ENCODE data around the gene KIAA0232. TPM values are rescaled to one million over a fixed set of nuclear protein-coding genes. Genes with fewer than 3 reads are reported as not detected.

KIAA0232 gene
- total and polyA plus RNA-seq, 9 of the 15 experiments (the other 6 are each of a cell fraction or from before 2014, with no cell fraction given), result 3.5 to 17.4 (median 13.0) TPM

DNA sequence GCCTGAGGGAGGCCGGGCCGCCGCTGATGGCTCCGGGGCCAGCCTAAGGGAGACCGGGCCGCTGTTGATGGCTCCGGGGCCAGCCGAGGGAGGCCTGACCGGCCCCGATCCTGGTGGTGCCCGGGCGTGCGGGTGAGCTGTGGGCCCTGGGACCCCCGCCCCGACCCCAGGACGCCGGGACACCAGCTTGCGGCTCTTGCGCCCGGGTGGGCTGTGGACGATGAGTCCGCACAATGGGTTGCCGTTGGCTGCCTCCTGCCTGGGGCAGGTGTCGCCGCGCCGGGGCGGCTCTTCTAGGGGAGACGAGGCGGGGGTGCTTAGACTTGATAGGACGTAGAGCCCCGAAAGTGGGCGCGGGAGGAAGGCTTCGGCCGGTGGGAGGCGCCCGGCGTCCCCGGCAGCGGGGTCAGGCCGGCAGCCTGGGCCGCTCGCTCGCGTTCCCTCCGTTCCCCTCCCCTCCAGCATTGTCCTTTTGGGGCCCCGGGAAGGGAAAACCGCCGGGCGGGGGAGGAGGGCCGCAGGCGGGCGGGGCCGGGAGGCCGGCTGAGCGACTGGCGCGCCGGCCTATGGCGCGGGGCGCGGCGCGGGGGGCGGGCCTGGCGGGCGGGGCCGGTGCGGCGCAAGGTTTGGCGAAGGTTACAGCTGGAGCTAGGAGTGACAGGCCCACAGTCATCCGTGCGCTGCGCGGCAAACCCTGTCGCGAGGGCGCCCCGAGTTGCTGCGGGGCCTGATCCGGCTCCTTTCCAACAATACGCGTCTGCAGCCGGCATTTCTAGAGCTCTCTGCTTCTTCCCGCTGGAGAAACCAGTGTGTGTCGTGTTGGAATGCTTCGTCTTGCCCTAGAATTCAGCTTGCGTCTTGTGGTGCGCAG is 819 bp downstream of the KIAA0232 start (continued):
- TF ChIP-seq, protein P1, sequence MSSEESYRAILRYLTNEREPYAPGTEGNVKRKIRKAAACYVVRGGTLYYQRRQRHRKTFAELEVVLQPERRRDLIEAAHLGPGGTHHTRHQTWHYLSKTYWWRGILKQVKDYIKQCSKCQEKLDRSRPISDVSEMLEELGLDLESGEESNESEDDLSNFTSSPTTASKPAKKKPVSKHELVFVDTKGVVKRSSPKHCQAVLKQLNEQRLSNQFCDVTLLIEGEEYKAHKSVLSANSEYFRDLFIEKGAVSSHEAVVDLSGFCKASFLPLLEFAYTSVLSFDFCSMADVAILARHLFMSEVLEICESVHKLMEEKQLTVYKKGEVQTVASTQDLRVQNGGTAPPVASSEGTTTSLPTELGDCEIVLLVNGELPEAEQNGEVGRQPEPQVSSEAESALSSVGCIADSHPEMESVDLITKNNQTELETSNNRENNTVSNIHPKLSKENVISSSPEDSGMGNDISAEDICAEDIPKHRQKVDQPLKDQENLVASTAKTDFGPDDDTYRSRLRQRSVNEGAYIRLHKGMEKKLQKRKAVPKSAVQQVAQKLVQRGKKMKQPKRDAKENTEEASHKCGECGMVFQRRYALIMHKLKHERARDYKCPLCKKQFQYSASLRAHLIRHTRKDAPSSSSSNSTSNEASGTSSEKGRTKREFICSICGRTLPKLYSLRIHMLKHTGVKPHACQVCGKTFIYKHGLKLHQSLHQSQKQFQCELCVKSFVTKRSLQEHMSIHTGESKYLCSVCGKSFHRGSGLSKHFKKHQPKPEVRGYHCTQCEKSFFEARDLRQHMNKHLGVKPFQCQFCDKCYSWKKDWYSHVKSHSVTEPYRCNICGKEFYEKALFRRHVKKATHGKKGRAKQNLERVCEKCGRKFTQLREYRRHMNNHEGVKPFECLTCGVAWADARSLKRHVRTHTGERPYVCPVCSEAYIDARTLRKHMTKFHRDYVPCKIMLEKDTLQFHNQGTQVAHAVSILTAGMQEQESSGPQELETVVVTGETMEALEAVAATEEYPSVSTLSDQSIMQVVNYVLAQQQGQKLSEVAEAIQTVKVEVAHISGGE (CRISPR knock-in tag; IDR thresholded peaks at IDR 0.05), result no peak
- peak; percentile 34; the same call in 1 of the 2 replicates for TF ChIP-seq NCOR1 (IDR thresholded peaks at IDR 0.05)
- no peak for TF ChIP-seq ZBED1 (IDR thresholded peaks at IDR 0.05)
- no peak for TF ChIP-seq ZEB2 (IDR thresholded peaks at IDR 0.05)
- TF ChIP-seq ZNF75A (CRISPR knock-in tag; IDR thresholded peaks at IDR 0.05), result no peak
- TF ChIP-seq, protein P2, sequence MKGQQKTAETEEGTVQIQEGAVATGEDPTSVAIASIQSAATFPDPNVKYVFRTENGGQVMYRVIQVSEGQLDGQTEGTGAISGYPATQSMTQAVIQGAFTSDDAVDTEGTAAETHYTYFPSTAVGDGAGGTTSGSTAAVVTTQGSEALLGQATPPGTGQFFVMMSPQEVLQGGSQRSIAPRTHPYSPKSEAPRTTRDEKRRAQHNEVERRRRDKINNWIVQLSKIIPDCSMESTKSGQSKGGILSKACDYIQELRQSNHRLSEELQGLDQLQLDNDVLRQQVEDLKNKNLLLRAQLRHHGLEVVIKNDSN (CRISPR knock-in tag; IDR thresholded peaks at IDR 0.05), result no peak
- TF ChIP-seq, protein P3, sequence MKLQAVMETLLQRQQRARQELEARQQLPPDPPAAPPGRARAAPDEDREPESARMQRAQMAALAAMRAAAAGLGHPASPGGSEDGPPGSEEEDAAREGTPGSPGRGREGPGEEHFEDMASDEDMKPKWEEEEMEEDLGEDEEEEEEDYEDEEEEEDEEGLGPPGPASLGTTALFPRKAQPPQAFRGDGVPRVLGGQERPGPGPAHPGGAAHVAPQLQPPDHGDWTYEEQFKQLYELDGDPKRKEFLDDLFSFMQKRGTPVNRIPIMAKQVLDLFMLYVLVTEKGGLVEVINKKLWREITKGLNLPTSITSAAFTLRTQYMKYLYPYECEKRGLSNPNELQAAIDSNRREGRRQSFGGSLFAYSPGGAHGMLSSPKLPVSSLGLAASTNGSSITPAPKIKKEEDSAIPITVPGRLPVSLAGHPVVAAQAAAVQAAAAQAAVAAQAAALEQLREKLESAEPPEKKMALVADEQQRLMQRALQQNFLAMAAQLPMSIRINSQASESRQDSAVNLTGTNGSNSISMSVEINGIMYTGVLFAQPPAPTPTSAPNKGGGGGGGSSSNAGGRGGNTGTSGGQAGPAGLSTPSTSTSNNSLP (IDR thresholded peaks at IDR 0.05; ENCODE audit: borderline replicate concordance, low read depth, low read length), result no peak
- TF ChIP-seq FUS (optimal IDR thresholded peaks at IDR 0.05; ENCODE audit: low read depth, low read length), result peak; percentile 19
- TF ChIP-seq HEY1 (CRISPR knock-in tag; IDR thresholded peaks at IDR 0.05; ENCODE audit: borderline replicate concordance), result no peak
- no peak for TF ChIP-seq GATA2 (CRISPR knock-in tag; IDR thresholded peaks at IDR 0.05)
- no peak for TF ChIP-seq CBFB (CRISPR knock-in tag; IDR thresholded peaks at IDR 0.05)
- TF ChIP-seq, protein P4, sequence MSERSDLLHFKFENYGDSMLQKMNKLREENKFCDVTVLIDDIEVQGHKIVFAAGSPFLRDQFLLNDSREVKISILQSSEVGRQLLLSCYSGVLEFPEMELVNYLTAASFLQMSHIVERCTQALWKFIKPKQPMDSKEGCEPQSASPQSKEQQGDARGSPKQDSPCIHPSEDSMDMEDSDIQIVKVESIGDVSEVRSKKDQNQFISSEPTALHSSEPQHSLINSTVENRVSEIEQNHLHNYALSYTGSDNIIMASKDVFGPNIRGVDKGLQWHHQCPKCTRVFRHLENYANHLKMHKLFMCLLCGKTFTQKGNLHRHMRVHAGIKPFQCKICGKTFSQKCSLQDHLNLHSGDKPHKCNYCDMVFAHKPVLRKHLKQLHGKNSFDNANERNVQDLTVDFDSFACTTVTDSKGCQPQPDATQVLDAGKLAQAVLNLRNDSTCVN (CRISPR knock-in tag; IDR thresholded peaks at IDR 0.05), result no peak
- TF ChIP-seq NUFIP1 (IDR thresholded peaks at IDR 0.05; ENCODE audit: partially characterized antibody), result no peak
- TF ChIP-seq FOXM1 (IDR thresholded peaks at IDR 0.05; ENCODE audit: low read depth), result no peak
- no peak for TF ChIP-seq FOXM1 (CRISPR knock-in tag; IDR thresholded peaks at IDR 0.05; ENCODE audit: low read depth)
- TF ChIP-seq TAL1 (IDR thresholded peaks at IDR 0.05), result no peak
- TF ChIP-seq TRIM24 (IDR thresholded peaks at IDR 0.05), result no peak
- no peak for TF ChIP-seq TAF9B (IDR thresholded peaks at IDR 0.05; ENCODE audit: partially characterized antibody)
- TF ChIP-seq KLF13 (tag; IDR thresholded peaks at IDR 0.05; ENCODE audit: borderline replicate concordance, low read depth), result no peak
- TF ChIP-seq HNRNPLL (IDR thresholded peaks at IDR 0.05; ENCODE audit: low read depth, low read length, poor library complexity, severe bottlenecking), result peak; percentile 38
- TF ChIP-seq GATAD2B (IDR thresholded peaks at IDR 0.05; ENCODE audit: borderline replicate concordance), result no peak

Data from K562 (cell line).